Measurements from ENCODE around the gene TTC7B.
"Not testable (repeated sequence)": the region's sequence is repeated elsewhere in the genome, so short reads cannot be mapped to it uniquely, and the experiment has no call there.

The TTC7B gene

DNA sequence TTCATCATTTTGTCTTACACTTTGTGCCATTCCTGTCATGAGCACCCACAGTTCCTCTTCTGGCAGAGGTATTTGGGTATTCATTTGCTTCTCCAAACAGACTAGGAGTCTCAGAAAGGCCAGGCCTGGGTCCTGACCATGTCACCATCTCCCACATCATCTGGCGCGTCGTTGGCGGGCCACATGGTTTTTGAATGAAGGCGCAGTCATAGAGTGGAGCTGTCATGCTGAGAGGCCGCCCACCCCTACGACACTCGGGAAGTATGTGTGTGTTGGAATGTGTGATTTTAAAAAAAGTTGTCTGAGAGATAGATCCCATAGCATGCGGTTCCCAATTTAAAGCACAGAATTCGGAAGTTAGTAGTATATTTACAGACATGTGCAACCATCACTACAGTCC lies 15.6 kb upstream of the TTC7B start:
- no peak for DNase-seq (ENCODE audit: low read depth in 2 of 2)

GRCh38 chr14:90830931-90831701 lies 14.9 kb upstream of the TTC7B start:
- no peak for DNase-seq (ENCODE audit: low read depth in 2 of 2)

DNA sequence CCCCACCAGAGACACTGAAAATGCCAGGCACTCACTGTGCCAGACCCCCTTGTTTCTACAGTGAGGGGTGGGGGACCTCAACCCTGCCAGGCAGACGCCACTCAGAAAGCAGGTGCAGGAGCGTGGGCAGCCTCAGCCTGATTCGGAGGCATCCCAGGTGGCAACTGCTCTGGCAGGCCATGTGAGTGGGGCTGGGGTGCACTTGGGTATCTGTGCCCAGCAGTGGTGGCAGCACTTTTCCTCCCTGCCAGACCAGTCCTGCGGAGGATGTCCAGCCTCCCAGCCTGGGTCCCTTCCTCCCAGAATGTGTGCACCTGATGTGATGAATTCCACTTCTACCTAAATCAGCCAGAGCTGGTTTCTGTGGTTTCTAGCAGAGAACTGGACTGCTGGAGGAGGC lies 13.4 kb upstream of the TTC7B start:
- DNase-seq (ENCODE audit: low read depth in 2 of 2): no peak

DNA sequence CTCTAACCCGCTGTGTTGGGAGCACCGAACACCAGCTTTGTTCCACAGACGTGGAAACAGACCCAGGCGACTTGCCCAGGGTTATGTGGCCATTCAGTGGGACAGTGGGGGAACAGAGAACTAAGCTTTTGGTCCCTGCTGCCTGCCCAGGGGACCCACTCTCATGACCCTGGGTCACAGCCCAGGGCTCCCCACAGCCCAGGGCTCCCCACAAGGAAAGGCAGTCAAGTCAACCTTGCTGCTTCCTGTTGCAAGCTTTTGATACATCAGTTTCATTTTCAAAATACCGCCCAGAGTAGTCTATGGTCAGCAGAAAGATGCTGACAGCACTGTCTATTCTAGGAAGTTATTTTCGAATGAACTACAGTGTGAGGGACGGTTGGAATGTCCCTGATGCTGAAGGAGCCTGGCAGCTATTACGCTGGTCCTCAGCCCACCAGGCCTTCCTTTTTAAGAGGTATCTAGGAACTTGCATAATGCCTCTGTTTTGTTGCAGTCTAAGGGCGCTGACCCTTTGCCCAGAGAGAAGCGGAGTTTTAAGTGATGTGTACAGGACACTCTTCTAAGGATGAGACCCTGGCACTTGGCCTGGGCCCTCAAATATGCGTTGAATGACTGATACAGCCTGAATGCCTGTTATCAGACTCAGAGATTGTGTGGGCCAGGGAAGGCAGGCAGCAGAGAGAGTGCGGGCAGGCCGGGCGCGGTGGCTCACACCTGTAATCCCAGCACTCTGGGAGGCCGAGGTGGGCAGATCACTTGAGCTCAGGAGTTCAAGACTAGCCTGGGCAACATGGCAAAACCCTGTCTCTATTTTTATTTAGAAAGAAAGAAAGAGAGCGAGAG lies 12.6 kb upstream of the TTC7B start:
- no peak for DNase-seq (ENCODE audit: low read depth in 2 of 2)

GRCh38 chr14:90827919-90828610 lies 11.8 kb upstream of the TTC7B start:
- peak; percentile 88 to 89 for DNase-seq (ENCODE audit: low read depth in 2 of 2)

DNA sequence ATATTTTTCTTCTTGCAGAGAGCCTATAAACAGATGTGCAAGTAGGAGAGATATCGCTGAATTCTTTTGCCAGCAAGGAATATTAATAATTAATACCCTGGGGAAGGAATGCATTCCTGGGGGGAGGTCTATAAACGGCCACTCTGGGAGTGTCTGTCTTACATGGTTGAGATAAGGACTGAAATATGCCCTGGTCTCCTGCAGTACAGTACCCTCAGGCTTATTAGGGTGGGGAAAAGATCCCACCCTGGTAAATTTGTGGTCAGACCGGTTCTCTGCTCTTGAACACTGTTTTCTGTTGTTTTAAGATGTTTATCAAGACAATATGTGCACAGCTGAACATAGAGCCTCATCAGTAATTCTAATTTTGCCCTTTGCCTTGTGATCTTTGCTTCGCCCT lies 7.3 kb upstream of the TTC7B start:
- DNase-seq (ENCODE audit: low read depth in 2 of 2): not testable (repeated sequence)

GRCh38 chr14:90820958-90821357 lies 4.7 kb upstream of the TTC7B start:
- DNase-seq (ENCODE audit: low read depth in 2 of 2): peak; percentile 54 to 67

GRCh38 chr14:90819734-90820393 lies 3.6 kb upstream of the TTC7B start:
- no peak for DNase-seq (ENCODE audit: low read depth in 2 of 2)

DNA sequence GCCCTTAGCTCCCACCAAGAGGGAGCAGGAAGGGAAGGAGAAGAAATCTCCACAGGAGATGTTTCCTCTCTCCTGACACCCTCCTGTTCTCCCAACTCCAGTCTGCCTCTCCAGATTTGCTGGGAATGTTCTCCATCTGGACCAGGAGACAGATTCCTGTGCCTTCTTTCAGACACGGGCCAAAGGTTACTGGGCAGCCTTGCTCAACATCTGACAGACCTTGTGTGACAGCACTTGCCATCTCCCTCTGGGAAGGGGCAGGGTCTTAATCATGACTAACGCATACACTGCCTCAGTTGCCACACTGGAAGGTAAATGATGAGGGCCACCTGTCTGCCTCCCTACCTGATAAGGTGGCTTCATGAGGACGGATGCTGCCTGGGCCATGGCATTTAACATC lies 2.5 kb upstream of the TTC7B start:
- no peak for DNase-seq (ENCODE audit: low read depth in 2 of 2)

- no peak for DNase-seq (ENCODE audit: low read depth in 2 of 2)
Observed at GRCh38 chr14:90816681-90817436, 629 bp upstream of the TTC7B start.

DNA sequence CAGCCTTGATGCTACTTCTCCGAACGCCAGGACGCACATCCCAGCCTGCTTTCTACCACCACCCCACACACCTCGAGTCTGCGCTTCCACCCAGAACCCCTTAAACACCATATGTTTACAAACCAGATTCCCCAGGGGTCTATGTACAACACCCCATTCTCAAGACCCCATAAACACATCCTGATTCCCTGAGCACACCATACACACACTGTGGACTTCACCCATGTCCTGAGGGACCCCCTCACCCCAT lies 733 bp downstream of the TTC7B start:
- no peak for DNase-seq (ENCODE audit: low read depth in 2 of 2)

DNA sequence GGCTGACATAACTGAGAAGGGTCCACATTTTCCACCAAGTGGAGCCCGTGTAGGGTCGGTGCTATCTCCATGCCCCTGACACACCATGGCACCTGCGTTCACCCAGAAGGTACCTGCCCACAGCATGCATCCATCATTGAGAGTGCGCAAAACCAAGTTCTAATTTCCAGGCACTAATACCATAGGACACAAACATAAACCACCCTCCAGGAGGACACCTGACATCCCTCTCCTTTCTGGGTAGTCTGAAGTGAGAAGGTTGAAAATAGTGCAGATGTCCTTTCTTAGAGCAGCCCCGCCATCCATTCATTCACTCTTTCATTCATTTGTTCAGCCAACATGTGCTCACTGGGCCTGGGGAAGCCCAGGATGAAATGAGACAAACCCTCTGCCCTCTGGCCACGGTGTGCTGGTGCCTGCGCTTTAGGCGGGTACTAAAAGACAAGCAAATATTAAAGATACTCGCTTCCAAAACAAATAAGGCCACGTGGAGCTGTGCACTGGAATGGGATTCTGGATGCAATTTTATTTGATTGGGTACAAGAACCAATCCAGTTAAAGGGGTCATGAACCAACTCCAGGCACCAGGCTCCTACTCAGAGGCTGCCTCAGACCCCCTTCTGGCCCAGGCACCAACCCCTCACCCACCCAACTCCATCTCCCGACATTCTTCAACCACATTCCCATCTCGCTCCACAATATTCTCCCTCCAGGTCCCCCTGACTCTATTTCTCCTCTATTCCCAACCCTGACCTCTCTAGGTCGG lies 1.2 kb downstream of the TTC7B start:
- no peak for DNase-seq (ENCODE audit: low read depth in 2 of 2)

DNA sequence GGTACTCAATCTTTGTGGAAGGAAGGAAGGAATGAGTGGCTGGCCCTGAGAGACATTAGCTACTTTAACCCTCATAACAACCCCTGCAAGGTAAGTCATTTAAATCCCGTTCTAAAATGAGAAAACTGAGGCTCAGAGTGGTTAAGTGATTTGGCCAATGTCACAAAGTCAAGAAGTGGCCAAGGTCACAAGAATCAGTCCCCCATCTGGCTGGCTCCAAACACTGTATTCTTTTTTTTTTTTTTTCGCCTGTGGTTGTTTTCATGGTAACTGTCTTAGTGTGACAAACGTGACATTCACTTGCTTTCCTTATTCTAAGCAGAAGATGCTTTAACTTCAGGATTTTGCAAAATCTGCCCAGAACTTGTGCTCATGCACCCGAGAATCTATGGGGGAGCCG lies 2.8 kb downstream of the TTC7B start:
- no peak for DNase-seq (ENCODE audit: low read depth in 2 of 2)

DNA sequence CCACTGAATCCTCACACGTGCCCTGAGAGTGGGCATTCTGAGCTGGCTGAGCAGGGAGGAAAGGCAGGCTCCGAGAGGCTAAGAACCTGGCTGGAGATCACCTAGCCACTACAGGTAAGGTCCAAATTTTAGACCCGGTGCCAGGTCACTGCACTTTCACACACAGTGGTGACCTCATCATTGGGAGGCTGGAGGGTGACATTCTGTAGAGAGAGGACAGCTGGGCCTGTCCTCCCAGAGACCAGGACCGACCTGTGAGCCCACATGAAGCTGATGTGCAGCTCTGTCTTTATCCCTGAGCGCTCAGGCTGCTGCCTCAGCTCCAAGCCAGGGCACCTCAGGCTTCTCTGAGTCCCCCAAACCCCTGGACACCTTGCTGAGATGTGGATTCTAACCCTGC lies 4.1 kb downstream of the TTC7B start:
- no peak for DNase-seq (ENCODE audit: low read depth in 2 of 2)

- DNase-seq (ENCODE audit: low read depth in 2 of 2): no peak
Observed at GRCh38 chr14:90811641-90812040, 4.6 kb downstream of the TTC7B start.

- no peak for DNase-seq (ENCODE audit: low read depth in 2 of 2)
Observed at GRCh38 chr14:90810806-90811205, 5.4 kb downstream of the TTC7B start.

DNA sequence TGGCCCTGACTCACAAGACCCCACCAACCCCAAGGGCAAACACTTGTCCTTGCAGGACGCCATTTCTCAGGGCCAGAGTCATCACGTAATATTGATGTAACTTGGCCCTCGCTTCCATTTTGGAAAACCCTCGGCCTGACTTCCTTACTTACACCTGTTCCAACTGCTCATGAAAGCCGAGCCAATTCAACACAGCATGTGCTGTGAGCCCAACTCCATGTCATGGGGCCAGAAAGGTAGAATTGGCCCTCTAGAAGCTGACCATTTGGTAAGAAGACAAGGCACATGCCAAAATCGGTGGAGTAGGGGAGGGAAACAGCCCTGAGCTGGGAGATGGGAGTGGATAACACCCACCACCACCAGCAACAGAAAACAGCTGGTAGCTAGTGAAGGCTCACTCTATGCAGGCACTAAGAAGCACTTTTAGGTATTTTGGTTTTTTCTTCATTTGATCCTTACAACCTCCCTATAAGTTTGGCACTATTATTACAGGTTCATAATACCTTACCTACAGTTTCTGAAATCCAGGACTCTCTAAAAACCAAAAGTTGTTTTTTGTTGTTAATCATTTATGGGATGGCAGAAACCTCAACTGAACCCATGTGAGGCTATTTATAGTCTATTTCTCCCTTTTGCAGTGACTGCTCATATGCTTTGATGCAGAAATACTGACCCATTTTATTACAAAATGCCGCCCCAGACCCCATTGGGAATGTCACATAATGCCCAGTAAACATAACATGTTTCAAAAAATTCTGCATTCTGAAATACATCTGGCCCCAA lies 6.5 kb downstream of the TTC7B start:
- DNase-seq (ENCODE audit: low read depth in 2 of 2): no peak

DNA sequence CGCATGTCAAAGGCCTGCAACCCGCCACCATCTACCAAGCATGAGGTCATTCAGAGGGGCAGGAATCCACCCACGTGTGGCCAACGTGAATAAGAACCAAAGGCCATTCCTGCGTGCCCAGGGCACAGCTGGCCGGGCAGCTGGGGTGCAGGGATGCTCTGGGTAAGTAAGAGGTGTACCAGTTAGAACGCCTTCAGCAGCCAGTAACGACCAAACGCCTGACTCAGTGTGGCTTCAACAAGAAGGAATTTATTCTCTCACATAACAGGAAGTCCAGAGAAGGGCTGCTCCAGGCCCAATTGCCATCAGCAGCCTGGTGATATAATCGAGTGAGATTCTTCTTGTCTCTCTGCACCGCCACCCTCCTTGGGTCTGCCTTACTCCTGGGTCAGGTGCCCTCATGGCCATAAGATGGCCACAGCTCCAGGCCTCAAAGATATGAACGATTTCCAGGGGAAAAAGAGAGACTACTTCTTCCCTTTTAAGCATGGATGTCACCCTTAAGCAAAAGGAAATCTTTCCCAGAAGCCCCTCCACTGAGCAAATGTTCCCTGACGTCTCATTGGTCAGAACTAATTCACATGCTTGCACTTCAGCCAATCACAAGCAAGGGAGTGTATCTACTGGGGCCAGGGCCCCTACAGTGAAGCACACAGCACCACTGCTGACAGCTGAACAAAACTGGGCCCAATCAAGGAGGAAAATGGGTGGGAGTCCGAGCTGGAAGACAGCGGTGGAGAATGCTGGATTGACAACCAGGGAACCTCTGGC lies 7.3 kb downstream of the TTC7B start:
- DNase-seq (ENCODE audit: low read depth in 2 of 2): no peak

DNA sequence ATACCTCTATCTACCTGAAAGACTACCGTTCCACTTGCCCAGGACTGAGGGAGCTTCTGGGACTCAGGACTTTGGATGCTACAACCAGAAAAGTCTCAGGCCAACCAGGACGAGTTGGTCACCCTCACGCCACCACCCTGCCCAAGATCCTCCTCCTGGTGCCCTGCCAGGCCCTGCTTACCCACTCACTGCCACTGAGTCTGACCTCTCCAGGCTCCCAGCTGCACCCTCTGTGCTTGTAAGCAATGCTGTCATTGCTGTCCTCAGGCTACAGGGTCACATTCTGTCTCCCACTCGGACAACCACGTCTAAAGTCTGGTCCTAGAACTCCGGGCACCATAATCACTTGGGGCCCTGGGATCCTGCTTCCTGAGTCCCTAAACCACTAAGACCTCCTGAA lies 9.2 kb downstream of the TTC7B start:
- no peak for DNase-seq (ENCODE audit: low read depth in 2 of 2)
